HEK293 (cell line): ENCODE data around the gene ABHD11.

Experiments
- KLF10 ChIP-seq: fragments of 450-650 bp; IDR thresholded peaks from 2 replicates; pipeline ENCODE4 v1.5.1; 2018; ENCODE audit warnings: missing biosample characterization, mild to moderate bottlenecking, missing genetic modification characterization
- WT1 ChIP-seq: fragments of 450-650 bp; formaldehyde crosslinking; IDR thresholded peaks from 2 replicates; pipeline ENCODE4 v1.5.1; 2016; ENCODE audit warnings: missing biosample characterization, missing genetic modification characterization
- ZBTB1 ChIP-seq: fragments of 450-650 bp; formaldehyde crosslinking; IDR thresholded peaks from 2 replicates; pipeline ENCODE4 v1.5.1; 2016; ENCODE audit warnings: missing biosample characterization, missing genetic modification characterization
- ZIC2 ChIP-seq: fragments of 450-650 bp; formaldehyde crosslinking; IDR thresholded peaks from 2 replicates; pipeline ENCODE4 v1.5.1; 2016; ENCODE audit warnings: missing biosample characterization, missing genetic modification characterization
- ZNF140 ChIP-seq: fragments of 450-650 bp; formaldehyde crosslinking; IDR thresholded peaks from 2 replicates; pipeline ENCODE4 v1.5.1; 2016; ENCODE audit warnings: missing biosample characterization, missing genetic modification characterization
- ZNF16 ChIP-seq: fragments of 450-650 bp; formaldehyde crosslinking; IDR thresholded peaks from 2 replicates; pipeline ENCODE4 v1.5.1; 2016; ENCODE audit warnings: low read depth, missing biosample characterization, missing genetic modification characterization
- ZNF2 ChIP-seq: fragments of 450-650 bp; formaldehyde crosslinking; IDR thresholded peaks from 2 replicates; pipeline ENCODE4 v1.5.1; 2016; ENCODE audit warnings: missing biosample characterization, missing genetic modification characterization
- ZNF366 ChIP-seq: fragments of 450-650 bp; formaldehyde crosslinking; conservative IDR thresholded peaks from 2 replicates; pipeline ENCODE4 v1.5.1; 2016; ENCODE audit warnings: missing biosample characterization, missing genetic modification characterization
- ZNF555 ChIP-seq: fragments of 450-650 bp; formaldehyde crosslinking; conservative IDR thresholded peaks from 2 replicates; pipeline ENCODE4 v1.5.1; 2017; ENCODE audit warnings: missing biosample characterization, mild to moderate bottlenecking, missing genetic modification characterization, inconsistent platforms
- ZNF596 ChIP-seq: fragments of 450-650 bp; IDR thresholded peaks from 2 replicates; pipeline ENCODE4 v1.5.0; 2018; ENCODE audit warnings: missing biosample characterization, mild to moderate bottlenecking, missing genetic modification characterization, moderate library complexity
- ZNF600 ChIP-seq: fragments of 450-650 bp; formaldehyde crosslinking; IDR thresholded peaks from 2 replicates; pipeline ENCODE4 v1.5.1; 2016; ENCODE audit warnings: missing biosample characterization, missing genetic modification characterization
- ZNF654 ChIP-seq: fragments of 450-650 bp; formaldehyde crosslinking; IDR thresholded peaks from 2 replicates; pipeline ENCODE4 v1.5.1; 2016; ENCODE audit warnings: low read depth, missing biosample characterization, missing genetic modification characterization
- ZNF701 ChIP-seq: fragments of 450-650 bp; formaldehyde crosslinking; IDR thresholded peaks from 2 replicates; pipeline ENCODE4 v1.5.1; 2016; ENCODE audit warnings: missing biosample characterization, missing genetic modification characterization
- ZSCAN23 ChIP-seq: fragments of 450-650 bp; formaldehyde crosslinking; IDR thresholded peaks from 2 replicates; pipeline ENCODE4 v1.5.1; 2016; ENCODE audit warnings: missing biosample characterization, missing genetic modification characterization
- TF ChIP-seq, protein P1 (sequence below): fragments of 450-650 bp; formaldehyde crosslinking; IDR thresholded peaks from 2 replicates; pipeline ENCODE4 v1.5.1; 2016; ENCODE audit warnings: missing biosample characterization, missing genetic modification characterization
- TF ChIP-seq, protein P2 (sequence below): fragments of 450-650 bp; formaldehyde crosslinking; IDR thresholded peaks from 2 replicates; pipeline ENCODE4 v1.5.1; 2016; ENCODE audit warnings: missing biosample characterization, missing genetic modification characterization
- TF ChIP-seq, protein P3 (sequence below): fragments of 450-650 bp; formaldehyde crosslinking; IDR thresholded peaks from 2 replicates; pipeline ENCODE4 v1.5.1; 2016; ENCODE audit warnings: missing biosample characterization, missing genetic modification characterization
- TF ChIP-seq, protein P4 (sequence below): fragments of 450-650 bp; formaldehyde crosslinking; IDR thresholded peaks from 2 replicates; pipeline ENCODE4 v1.5.1; 2016; ENCODE audit warnings: missing biosample characterization, missing genetic modification characterization, borderline replicate concordance
- TF ChIP-seq, protein P5 (sequence below): fragments of 450-650 bp; formaldehyde crosslinking; IDR thresholded peaks from 2 replicates; pipeline ENCODE4 v1.5.0; 2017; ENCODE audit warnings: missing biosample characterization, missing genetic modification characterization, borderline replicate concordance

Gene ABHD11

DNA sequence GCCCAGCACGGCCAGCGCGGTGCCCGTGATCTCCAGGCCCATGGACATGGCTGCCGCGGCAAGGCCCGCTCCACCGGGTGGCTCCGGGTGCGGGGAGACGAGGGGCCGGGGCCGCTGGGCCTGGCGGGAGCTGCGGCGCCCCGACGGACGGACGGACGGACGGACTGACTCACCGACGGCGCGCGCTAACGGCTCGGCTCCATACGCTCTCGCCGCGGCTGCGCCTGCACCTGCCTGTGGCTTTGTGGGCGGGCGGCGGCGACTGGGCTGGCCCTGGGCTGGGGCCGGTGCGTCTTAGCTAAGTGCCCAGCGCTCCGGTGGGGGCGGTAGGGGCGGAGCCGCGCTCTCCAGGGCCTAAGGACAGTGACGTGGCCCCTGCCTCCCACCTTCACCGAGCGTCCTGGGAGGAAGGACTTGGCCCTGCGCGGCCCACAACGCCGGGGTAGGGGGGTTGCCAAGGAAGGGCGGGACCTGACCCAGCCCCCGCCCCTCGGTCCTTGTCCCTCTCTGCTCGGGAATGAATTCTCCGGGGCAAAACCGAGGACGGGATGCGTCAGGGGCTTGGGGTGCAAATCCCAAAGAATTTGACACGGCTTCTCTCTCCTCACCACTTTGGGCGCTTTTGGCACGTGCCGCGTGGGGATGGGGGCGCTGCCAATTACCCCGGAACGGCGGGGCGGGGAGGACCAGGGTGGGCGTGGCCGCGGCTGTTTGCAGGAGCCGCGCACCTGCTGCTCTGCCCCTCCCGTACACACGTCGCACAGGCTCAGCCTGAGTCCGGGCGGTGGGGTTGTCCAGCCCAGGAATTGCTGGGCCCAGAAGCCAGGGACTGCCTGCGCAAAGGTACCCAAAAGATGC lies 31.6 kb upstream of the ABHD11 start, which contains the start of gene CLDN3 (continued):
- TF ChIP-seq ZNF596 (tag by site-specific recombination): no peak
- TF ChIP-seq KLF10 (tag by site-specific recombination): no peak
- peak; percentile 48; the same call in 1 of the 2 replicates for TF ChIP-seq ZNF600 (tag by site-specific recombination)
- TF ChIP-seq ZNF701 (tag by site-specific recombination): no peak
- TF ChIP-seq ZSCAN23 (tag by site-specific recombination): no peak
- no peak for TF ChIP-seq ZBTB1
- TF ChIP-seq, protein P1, sequence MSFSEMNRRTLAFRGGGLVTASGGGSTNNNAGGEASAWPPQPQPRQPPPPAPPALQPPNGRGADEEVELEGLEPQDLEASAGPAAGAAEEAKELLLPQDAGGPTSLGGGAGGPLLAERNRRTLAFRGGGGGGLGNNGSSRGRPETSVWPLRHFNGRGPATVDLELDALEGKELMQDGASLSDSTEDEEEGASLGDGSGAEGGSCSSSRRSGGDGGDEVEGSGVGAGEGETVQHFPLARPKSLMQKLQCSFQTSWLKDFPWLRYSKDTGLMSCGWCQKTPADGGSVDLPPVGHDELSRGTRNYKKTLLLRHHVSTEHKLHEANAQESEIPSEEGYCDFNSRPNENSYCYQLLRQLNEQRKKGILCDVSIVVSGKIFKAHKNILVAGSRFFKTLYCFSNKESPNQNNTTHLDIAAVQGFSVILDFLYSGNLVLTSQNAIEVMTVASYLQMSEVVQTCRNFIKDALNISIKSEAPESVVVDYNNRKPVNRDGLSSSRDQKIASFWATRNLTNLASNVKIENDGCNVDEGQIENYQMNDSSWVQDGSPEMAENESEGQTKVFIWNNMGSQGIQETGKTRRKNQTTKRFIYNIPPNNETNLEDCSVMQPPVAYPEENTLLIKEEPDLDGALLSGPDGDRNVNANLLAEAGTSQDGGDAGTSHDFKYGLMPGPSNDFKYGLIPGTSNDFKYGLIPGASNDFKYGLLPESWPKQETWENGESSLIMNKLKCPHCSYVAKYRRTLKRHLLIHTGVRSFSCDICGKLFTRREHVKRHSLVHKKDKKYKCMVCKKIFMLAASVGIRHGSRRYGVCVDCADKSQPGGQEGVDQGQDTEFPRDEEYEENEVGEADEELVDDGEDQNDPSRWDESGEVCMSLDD (tag by site-specific recombination): no peak
- TF ChIP-seq ZNF2 (tag by site-specific recombination): no peak
- no peak; the same call in 1 of the 2 replicates for TF ChIP-seq ZNF366 (tag by site-specific recombination)
- TF ChIP-seq ZNF654 (tag by site-specific recombination): no peak
- TF ChIP-seq, protein P2, sequence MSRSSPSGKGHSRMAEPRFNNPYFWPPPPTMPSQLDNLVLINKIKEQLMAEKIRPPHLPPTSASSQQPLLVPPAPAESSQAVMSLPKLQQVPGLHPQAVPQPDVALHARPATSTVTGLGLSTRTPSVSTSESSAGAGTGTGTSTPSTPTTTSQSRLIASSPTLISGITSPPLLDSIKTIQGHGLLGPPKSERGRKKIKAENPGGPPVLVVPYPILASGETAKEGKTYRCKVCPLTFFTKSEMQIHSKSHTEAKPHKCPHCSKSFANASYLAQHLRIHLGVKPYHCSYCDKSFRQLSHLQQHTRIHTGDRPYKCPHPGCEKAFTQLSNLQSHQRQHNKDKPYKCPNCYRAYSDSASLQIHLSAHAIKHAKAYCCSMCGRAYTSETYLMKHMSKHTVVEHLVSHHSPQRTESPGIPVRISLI: no peak
- TF ChIP-seq, protein P3, sequence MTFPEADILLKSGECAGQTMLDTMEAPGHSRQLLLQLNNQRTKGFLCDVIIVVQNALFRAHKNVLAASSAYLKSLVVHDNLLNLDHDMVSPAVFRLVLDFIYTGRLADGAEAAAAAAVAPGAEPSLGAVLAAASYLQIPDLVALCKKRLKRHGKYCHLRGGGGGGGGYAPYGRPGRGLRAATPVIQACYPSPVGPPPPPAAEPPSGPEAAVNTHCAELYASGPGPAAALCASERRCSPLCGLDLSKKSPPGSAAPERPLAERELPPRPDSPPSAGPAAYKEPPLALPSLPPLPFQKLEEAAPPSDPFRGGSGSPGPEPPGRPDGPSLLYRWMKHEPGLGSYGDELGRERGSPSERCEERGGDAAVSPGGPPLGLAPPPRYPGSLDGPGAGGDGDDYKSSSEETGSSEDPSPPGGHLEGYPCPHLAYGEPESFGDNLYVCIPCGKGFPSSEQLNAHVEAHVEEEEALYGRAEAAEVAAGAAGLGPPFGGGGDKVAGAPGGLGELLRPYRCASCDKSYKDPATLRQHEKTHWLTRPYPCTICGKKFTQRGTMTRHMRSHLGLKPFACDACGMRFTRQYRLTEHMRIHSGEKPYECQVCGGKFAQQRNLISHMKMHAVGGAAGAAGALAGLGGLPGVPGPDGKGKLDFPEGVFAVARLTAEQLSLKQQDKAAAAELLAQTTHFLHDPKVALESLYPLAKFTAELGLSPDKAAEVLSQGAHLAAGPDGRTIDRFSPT (tag by site-specific recombination): no peak
- TF ChIP-seq ZNF555 (tag by site-specific recombination): no peak
- no peak for TF ChIP-seq WT1 (tag by site-specific recombination)
- TF ChIP-seq ZIC2 (tag by site-specific recombination): no peak
- TF ChIP-seq, protein P4, sequence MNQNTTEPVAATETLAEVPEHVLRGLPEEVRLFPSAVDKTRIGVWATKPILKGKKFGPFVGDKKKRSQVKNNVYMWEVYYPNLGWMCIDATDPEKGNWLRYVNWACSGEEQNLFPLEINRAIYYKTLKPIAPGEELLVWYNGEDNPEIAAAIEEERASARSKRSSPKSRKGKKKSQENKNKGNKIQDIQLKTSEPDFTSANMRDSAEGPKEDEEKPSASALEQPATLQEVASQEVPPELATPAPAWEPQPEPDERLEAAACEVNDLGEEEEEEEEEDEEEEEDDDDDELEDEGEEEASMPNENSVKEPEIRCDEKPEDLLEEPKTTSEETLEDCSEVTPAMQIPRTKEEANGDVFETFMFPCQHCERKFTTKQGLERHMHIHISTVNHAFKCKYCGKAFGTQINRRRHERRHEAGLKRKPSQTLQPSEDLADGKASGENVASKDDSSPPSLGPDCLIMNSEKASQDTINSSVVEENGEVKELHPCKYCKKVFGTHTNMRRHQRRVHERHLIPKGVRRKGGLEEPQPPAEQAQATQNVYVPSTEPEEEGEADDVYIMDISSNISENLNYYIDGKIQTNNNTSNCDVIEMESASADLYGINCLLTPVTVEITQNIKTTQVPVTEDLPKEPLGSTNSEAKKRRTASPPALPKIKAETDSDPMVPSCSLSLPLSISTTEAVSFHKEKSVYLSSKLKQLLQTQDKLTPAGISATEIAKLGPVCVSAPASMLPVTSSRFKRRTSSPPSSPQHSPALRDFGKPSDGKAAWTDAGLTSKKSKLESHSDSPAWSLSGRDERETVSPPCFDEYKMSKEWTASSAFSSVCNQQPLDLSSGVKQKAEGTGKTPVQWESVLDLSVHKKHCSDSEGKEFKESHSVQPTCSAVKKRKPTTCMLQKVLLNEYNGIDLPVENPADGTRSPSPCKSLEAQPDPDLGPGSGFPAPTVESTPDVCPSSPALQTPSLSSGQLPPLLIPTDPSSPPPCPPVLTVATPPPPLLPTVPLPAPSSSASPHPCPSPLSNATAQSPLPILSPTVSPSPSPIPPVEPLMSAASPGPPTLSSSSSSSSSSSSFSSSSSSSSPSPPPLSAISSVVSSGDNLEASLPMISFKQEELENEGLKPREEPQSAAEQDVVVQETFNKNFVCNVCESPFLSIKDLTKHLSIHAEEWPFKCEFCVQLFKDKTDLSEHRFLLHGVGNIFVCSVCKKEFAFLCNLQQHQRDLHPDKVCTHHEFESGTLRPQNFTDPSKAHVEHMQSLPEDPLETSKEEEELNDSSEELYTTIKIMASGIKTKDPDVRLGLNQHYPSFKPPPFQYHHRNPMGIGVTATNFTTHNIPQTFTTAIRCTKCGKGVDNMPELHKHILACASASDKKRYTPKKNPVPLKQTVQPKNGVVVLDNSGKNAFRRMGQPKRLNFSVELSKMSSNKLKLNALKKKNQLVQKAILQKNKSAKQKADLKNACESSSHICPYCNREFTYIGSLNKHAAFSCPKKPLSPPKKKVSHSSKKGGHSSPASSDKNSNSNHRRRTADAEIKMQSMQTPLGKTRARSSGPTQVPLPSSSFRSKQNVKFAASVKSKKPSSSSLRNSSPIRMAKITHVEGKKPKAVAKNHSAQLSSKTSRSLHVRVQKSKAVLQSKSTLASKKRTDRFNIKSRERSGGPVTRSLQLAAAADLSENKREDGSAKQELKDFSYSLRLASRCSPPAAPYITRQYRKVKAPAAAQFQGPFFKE (tag by site-specific recombination): no peak; the same call in 1 of the 2 replicates
- TF ChIP-seq, protein P5, sequence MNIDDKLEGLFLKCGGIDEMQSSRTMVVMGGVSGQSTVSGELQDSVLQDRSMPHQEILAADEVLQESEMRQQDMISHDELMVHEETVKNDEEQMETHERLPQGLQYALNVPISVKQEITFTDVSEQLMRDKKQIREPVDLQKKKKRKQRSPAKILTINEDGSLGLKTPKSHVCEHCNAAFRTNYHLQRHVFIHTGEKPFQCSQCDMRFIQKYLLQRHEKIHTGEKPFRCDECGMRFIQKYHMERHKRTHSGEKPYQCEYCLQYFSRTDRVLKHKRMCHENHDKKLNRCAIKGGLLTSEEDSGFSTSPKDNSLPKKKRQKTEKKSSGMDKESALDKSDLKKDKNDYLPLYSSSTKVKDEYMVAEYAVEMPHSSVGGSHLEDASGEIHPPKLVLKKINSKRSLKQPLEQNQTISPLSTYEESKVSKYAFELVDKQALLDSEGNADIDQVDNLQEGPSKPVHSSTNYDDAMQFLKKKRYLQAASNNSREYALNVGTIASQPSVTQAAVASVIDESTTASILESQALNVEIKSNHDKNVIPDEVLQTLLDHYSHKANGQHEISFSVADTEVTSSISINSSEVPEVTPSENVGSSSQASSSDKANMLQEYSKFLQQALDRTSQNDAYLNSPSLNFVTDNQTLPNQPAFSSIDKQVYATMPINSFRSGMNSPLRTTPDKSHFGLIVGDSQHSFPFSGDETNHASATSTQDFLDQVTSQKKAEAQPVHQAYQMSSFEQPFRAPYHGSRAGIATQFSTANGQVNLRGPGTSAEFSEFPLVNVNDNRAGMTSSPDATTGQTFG (tag by site-specific recombination): no peak
- no peak for TF ChIP-seq ZNF16 (tag by site-specific recombination)
- no peak for TF ChIP-seq ZNF140 (tag by site-specific recombination)
